Measurements from ENCODE around the gene PARD3.

DNA sequence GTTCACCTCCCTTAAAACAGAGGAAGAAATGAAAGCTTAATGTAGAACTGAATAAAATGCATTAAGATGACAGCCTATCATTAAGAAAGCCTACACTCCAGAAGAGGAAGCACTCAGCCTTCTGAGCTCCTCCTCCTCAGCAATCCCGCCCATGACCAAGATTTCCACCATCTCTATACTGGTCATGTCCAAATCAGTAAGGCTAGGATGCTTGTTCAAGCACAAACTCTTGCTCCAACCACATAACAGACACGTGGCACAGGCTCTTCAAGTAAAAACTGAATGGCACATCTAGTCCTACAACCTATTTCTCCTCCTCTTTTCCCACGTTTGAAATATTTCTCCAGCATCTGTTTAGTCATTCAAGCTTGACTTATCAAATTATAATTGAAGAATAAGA is 454.1 kb downstream of the PARD3 start:
- TF ChIP-seq, protein P1, sequence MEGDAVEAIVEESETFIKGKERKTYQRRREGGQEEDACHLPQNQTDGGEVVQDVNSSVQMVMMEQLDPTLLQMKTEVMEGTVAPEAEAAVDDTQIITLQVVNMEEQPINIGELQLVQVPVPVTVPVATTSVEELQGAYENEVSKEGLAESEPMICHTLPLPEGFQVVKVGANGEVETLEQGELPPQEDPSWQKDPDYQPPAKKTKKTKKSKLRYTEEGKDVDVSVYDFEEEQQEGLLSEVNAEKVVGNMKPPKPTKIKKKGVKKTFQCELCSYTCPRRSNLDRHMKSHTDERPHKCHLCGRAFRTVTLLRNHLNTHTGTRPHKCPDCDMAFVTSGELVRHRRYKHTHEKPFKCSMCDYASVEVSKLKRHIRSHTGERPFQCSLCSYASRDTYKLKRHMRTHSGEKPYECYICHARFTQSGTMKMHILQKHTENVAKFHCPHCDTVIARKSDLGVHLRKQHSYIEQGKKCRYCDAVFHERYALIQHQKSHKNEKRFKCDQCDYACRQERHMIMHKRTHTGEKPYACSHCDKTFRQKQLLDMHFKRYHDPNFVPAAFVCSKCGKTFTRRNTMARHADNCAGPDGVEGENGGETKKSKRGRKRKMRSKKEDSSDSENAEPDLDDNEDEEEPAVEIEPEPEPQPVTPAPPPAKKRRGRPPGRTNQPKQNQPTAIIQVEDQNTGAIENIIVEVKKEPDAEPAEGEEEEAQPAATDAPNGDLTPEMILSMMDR (IDR thresholded peaks at IDR 0.05; ENCODE audit: borderline replicate concordance, extremely low read depth, low read length, poor library complexity, severe bottlenecking): no peak
- no peak for TF ChIP-seq EZH2 (IDR thresholded peaks at IDR 0.05; ENCODE audit: borderline replicate concordance, low read depth, low read length, severe bottlenecking)
